Ishikawa (cell line): Measurements from ENCODE around the gene FARSA.
A peak's percentile ranks its signal among the peaks of the same experiment; 100 is the strongest.

ENCODE experiments used
- CEBPB ChIP-seq: IDR thresholded peaks from 2 replicates; pipeline ENCODE4 v1.6.1; 2012
- CREB1 ChIP-seq: IDR thresholded peaks from 2 replicates; pipeline ENCODE4 v1.6.1; 2012; ENCODE audit warnings: low read depth
- EGR1 ChIP-seq: IDR thresholded peaks from 2 replicates; pipeline ENCODE4 v1.6.1; 2012
- EP300 ChIP-seq: IDR thresholded peaks from 2 replicates; pipeline ENCODE4 v1.6.1; 2012; ENCODE audit warnings: borderline replicate concordance
- FOXM1 ChIP-seq: IDR thresholded peaks from 2 replicates; pipeline ENCODE4 v1.6.1; 2012; ENCODE audit warnings: low read depth, borderline replicate concordance
- MAX ChIP-seq: IDR thresholded peaks from 2 replicates; pipeline ENCODE4 v1.6.1; 2012
- NFIC ChIP-seq: IDR thresholded peaks from 2 replicates; pipeline ENCODE4 v1.6.1; 2012
- RAD21 ChIP-seq: IDR thresholded peaks from 2 replicates; pipeline ENCODE4 v1.6.1; 2012; ENCODE audit warnings: low read depth
- REST ChIP-seq: IDR thresholded peaks from 2 replicates; pipeline ENCODE4 v1.6.1; 2012; ENCODE audit warnings: low read depth, mild to moderate bottlenecking
- TAF1 ChIP-seq: IDR thresholded peaks from 2 replicates; pipeline ENCODE4 v1.6.1; 2012; ENCODE audit warnings: low read depth, mild to moderate bottlenecking
- TCF12 ChIP-seq: IDR thresholded peaks from 2 replicates; pipeline ENCODE4 v1.6.1; 2012; ENCODE audit warnings: low read depth
- TEAD4 ChIP-seq: IDR thresholded peaks from 2 replicates; pipeline ENCODE4 v1.6.1; 2012
- USF1 ChIP-seq: IDR thresholded peaks from 2 replicates; pipeline ENCODE4 v1.6.1; 2012
- YY1 ChIP-seq: IDR thresholded peaks from 2 replicates; pipeline ENCODE4 v1.6.1; 2012; ENCODE audit warnings: low read depth
- ZBTB7A ChIP-seq: IDR thresholded peaks from 2 replicates; pipeline ENCODE4 v1.6.1; 2012; ENCODE audit warnings: low read depth

FARSA gene

GRCh38 chr19:12913011-12913561 is 20.4 kb downstream of the FARSA start:
- no peak for TF ChIP-seq FOXM1
- TF ChIP-seq REST, result no peak
- no peak for TF ChIP-seq RAD21
- TF ChIP-seq USF1, result no peak
- no peak for TF ChIP-seq EP300
- TF ChIP-seq ZBTB7A, result 0 out of 2 replicates have a peak, but pooled peaks have one; percentile 40
- peak; percentile 15; the same call in 1 of the 2 replicates for TF ChIP-seq TAF1
- peak; percentile 35 for TF ChIP-seq TEAD4
- peak; percentile 77 for TF ChIP-seq NFIC
- 0 out of 2 replicates have a peak, but pooled peaks have one; percentile 37 for TF ChIP-seq TCF12
- TF ChIP-seq CREB1, result no peak

GRCh38 chr19:12912571-12912970 is 20.9 kb downstream of the FARSA start:
- TF ChIP-seq YY1 (no peak), CREB1 (no peak)

- TF ChIP-seq EP300 (no peak), ZBTB7A (no peak), EGR1 (no peak), CEBPB (no peak), TAF1 (no peak), REST (no peak), USF1 (no peak), FOXM1 (no peak), MAX (no peak), TEAD4 (no peak), YY1 (no peak), TCF12 (no peak), CREB1 (no peak), NFIC (no peak)
Measured at GRCh38 chr19:12907166-12907565, 26.3 kb downstream of the FARSA start.

- no peak for TF ChIP-seq TAF1
- TF ChIP-seq TEAD4, result no peak
- no peak for TF ChIP-seq RAD21
- no peak for TF ChIP-seq TCF12
- no peak for TF ChIP-seq NFIC
- TF ChIP-seq ZBTB7A, result no peak
- no peak for TF ChIP-seq CEBPB
Measured at GRCh38 chr19:12899891-12900518, 33.5 kb downstream of the FARSA start.

GRCh38 chr19:12896460-12896859 is 37.1 kb downstream of the FARSA start:
- TF ChIP-seq TAF1, result no peak
- TF ChIP-seq YY1, result no peak
- no peak for TF ChIP-seq CEBPB
- TF ChIP-seq REST, result no peak
- TF ChIP-seq EP300, result no peak
- no peak for TF ChIP-seq MAX
